ENCODE data around the gene LDB1.

Gene LDB1

GRCh38 chr10:102120142-102120990 lies at the start of gene LDB1:
Gene LDB1, minus strand, starts transcription at chr10:102120368. Its CDS starts 258 bp downstream, at chr10:102120110.
- DNase-seq (ENCODE audit: low read depth in 2 of 2): peak in 1 of 2 donors; percentile 32

- no peak for DNase-seq (ENCODE audit: low read depth in 2 of 2)
Measured at GRCh38 chr10:102167861-102168260, 47.7 kb upstream of the LDB1 start.

- DNase-seq (ENCODE audit: low read depth in 2 of 2): no peak
Measured at GRCh38 chr10:102163342-102163989, 43.3 kb upstream of the LDB1 start.

DNA sequence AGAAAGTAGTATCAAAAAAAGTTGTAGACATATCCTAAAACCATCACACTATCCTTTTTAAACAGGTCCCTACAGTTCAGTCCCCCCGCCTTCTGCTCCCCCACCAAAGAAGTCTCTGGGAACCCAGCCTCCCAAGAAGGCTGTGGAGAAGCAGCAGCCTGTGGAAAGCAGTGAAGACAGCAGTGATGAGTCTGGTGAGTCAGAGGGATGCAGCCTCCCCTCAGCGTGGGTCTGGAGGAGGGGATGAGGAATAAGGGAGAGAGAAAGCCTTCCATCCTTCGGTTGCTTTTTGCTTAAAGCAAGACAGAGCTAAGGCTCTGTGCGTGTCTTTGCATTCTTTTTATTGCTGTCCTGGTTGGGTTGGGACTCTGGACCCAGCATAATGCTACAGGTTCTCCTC lies 39.7 kb upstream of the LDB1 start:
- DNase-seq (ENCODE audit: low read depth in 2 of 2): no peak

DNA sequence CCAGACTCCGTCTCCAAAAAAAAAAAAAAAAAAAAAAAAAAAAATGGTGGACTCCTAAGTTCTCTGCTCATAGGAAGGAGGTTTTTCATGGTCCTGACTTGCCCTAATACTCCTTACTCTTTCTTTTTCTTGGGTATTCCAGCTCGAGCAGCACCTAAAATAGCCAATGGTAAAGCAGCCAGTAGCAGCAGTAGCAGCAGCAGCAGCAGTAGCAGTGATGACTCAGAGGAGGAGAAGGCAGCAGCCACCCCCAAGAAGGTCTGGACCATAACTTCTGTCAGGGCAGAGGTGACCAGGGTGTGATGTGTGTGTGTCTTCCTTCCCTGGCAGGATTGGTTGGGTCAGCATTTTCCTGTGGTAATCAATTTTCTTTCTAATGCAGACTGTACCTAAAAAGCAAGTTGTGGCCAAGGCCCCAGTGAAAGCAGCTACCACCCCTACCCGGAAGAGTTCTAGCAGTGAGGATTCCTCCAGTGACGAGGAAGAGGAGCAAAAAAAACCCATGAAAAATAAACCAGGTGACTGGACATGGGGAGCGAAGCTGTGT lies 39.0 kb upstream of the LDB1 start:
- DNase-seq (ENCODE audit: low read depth in 2 of 2): no peak

DNA sequence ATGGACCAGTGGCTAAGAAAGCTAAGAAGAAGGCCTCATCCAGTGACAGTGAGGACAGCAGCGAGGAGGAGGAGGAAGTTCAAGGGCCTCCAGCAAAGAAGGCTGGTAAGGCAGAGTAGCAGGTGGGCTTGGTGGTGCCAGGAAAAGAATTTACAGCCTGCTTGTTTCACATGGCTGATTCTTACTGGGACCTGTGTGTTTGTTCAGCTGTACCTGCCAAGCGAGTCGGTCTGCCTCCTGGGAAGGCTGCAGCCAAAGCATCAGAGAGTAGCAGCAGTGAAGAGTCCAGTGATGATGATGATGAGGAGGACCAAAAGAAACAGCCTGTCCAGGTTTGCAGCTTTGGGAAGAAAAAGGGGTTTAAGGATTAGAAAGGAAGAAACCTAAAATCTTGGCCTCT lies 37.1 kb upstream of the LDB1 start:
- DNase-seq (ENCODE audit: low read depth in 2 of 2): no peak

GRCh38 chr10:102154466-102155116 lies 34.4 kb upstream of the LDB1 start:
- DNase-seq (ENCODE audit: low read depth in 2 of 2): no peak

GRCh38 chr10:102153093-102153620 lies 33.0 kb upstream of the LDB1 start:
- DNase-seq (ENCODE audit: low read depth in 2 of 2): no peak

GRCh38 chr10:102152545-102152890 lies 32.4 kb upstream of the LDB1 start:
- peak in 1 of 2 donors; percentile 18 for DNase-seq (ENCODE audit: low read depth in 2 of 2)

DNA sequence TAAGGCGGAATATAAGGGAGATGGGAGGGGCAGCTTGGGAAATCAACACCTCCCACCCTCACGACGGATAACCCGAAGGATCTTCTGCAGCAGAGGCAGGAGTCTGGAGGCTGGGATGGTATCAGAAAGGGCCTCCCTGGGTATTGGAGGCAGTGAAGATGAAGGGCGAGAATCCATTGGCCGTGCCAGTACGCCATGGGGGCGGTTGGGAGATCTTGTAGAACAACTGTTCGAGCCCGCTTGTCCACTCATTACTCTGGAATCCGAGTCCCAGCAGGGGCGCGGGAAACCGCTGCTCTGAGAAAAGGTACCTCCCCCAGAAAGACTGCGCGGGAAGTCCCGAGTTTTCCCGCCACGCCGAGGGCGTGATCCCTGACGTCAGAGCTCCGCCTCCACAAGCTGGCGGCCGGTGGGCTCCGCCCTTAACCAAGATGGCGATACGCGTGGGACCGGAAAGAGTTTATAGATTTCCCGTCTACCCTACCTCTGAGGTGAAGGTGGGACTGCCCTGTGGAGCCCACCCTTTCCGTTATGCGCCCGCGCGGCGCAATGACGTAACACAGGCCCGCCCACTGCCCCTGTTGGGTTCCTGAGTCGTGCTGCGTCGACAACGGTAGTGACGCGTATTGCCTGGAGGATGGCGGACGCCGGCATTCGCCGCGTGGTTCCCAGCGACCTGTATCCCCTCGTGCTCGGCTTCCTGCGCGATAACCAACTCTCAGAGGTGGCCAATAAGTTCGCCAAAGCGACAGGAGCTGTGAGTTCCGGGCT lies 31.8 kb upstream of the LDB1 start, which contains the start of gene NOLC1:
Gene NOLC1, plus strand, starts transcription at position 616 of the 771 bp plus-strand sequence. Its CDS starts 22 bp downstream, at position 638.
- DNase-seq (ENCODE audit: low read depth in 2 of 2): peak; percentile 99 to 100

DNA sequence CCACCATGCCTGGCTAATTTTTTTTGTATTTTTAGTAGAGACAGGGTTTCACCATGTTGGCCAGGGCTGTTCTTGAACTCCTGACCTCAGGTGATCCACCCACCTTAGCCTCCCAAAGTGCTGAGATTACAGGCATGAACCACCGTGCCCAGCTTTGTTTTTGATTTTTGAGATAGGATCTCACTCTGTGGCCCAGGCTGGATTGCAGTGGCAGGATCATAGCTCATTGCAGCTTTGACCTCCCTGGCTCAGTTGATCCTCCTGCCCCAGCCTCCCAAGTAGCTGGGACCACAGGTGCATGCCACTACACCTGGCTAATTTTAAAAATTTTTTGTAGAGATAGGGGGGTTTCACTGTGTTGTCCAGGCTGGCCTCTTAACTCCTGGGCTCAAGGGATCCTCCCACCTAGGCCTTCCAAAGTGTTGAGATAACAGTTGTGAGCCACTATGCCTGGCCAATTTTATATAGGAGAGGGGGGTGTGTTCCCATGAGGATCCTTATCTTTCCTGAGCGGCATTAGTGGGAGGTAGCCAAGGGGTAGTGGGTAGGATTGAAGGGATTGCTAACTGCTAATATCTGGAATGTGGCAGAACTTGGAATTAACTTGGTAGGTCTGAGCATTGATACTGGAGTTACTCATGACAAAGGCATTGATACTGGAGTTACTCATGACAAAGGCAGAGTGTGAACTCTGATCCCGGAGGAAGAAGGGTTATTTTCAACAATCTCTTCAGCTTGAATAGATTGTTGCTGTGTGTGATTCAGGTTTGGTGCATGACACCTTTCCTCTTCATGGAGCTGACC lies 31.0 kb upstream of the LDB1 start:
- DNase-seq (ENCODE audit: low read depth in 2 of 2): no peak

- no peak for DNase-seq (ENCODE audit: low read depth in 2 of 2)
Measured at GRCh38 chr10:102148275-102148674, 28.1 kb upstream of the LDB1 start.

- DNase-seq (ENCODE audit: low read depth in 2 of 2): no peak
Measured at GRCh38 chr10:102147561-102147960, 27.4 kb upstream of the LDB1 start.

DNA sequence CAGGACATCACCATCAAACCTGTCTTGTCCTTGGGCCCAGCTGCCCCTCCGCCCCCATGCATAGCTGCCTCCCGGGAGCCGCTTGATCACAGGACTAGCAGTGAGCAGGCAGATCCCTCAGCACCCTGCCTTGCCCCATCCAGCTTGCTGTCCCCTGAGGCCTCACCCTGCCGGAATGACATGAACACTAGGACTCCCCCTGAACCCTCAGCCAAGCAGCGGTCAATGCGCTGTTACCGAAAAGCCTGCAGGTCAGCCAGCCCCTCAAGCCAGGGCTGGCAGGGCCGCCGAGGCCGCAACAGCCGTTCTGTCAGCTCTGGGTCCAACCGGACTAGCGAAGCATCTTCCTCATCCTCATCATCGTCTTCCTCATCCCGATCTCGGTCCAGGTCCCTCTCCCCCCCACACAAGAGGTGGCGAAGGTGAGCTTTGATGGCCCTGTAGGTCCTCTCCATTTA lies 26.8 kb upstream of the LDB1 start:
- no peak for DNase-seq (ENCODE audit: low read depth in 2 of 2)

GRCh38 chr10:102141583-102142107 lies 21.5 kb upstream of the LDB1 start:
- no peak for DNase-seq (ENCODE audit: low read depth in 2 of 2)

DNA sequence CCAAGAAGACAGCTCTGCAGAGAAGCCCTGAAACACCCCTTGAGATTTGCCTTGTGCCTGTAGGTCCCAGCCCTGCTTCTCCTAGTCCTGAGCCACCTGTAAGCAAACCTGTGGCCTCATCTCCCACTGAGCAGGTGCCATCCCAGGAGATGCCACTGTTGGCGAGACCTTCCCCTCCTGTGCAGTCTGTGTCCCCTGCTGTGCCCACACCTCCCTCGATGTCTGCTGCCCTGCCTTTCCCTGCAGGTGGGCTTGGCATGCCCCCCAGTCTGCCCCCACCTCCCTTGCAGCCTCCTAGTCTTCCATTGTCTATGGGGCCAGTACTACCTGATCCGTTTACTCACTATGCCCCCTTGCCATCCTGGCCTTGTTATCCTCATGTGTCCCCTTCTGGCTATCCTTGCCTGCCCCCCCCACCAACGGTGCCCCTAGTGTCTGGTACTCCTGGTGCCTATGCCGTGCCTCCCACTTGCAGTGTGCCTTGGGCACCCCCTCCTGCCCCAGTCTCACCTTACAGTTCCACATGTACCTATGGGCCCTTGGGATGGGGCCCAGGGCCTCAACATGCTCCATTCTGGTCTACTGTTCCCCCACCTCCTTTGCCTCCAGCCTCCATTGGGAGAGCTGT lies 20.9 kb upstream of the LDB1 start:
- no peak for DNase-seq (ENCODE audit: low read depth in 2 of 2)

DNA sequence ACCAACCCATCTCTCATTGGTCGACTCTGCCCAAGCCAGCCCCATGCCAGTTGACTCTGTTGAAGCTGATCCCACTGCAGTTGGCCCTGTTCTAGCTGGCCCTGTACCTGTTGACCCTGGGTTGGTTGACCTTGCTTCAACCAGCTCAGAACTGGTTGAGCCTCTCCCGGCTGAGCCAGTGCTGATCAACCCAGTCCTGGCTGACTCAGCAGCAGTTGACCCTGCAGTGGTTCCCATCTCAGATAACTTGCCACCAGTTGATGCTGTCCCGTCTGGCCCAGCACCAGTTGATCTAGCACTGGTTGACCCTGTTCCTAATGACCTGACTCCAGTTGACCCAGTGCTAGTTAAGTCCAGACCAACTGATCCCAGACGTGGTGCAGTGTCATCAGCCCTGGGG lies 20.1 kb upstream of the LDB1 start:
- no peak for DNase-seq (ENCODE audit: low read depth in 2 of 2)

DNA sequence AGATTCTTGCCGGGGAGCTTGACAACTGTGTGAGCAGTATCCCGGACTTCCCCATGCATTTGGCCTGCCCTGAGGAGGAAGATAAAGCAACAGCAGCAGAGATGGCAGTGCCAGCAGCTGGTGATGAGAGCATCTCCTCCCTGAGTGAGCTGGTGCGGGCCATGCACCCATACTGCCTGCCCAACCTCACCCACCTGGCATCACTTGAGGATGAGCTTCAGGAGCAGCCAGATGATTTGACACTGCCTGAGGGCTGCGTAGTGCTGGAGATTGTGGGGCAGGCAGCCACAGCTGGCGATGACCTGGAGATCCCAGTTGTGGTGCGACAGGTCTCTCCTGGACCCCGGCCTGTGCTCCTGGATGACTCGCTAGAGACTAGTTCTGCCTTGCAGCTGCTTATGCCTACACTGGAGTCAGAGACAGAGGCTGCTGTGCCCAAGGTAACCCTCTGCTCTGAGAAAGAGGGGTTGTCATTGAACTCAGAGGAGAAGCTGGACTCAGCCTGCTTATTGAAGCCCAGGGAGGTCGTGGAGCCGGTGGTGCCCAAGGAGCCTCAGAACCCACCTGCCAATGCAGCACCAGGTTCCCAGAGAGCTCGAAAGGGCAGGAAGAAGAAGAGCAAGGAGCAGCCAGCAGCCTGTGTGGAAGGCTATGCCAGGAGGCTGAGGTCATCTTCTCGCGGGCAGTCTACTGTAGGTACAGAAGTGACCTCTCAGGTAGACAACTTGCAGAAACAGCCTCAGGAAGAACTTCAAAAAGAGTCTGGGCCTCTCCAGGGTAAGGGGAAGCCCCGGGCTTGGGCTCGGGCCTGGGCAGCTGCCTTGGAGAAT lies 19.3 kb upstream of the LDB1 start:
- no peak for DNase-seq (ENCODE audit: low read depth in 2 of 2)

All from stimulated activated CD8-positive, alpha-beta memory T cell treated with anti-CD3 and anti-CD28 coated beads, Interleukin-7, amount 100 ng/mL, for 1 hour (primary cell).